Gastrocnemius medialis (tissue), 4 donors: Measurements from ENCODE around the gene EIF4E3. TPM values are rescaled to one million over a fixed set of nuclear protein-coding genes. Genes with fewer than 3 reads are reported as not detected.

Experiments
- ATAC-seq, 2 donors: fragments of 150-250 bp; one replicate each; pipeline ENCODE4 v1.9.1; 2016
- DNase-seq, 2 donors: peaks; one replicate each; pipeline ENCODE4 v3.0.0-alpha.2; 2019
- H3K27ac ChIP-seq, 4 donors: fragments of 200-600 bp; sonication (generic); 1 replicate in 1 of 4; 2 replicates in 3 of 4; pipeline ENCODE4 v1.5.1; 2016 to 2018; ENCODE audit warnings: mild to moderate bottlenecking in 2 of 4, moderate library complexity in 1 of 4
- H3K27me3 ChIP-seq, 3 donors: fragments of 200-600 bp; sonication (generic) in 2 of 3; 1 replicate in 1 of 3; 2 replicates in 2 of 3; pipeline versions ENCODE4 v1.5.1 to v1.6.0; 2016 to 2019; ENCODE audit warnings: mild to moderate bottlenecking in 1 of 3, moderate library complexity in 1 of 3
- H3K36me3 ChIP-seq, 2 donors: fragments of 200-600 bp; sonication (generic) in 1 of 2; one replicate each; pipeline ENCODE4 v1.5.1; 2017 to 2018
- H3K4me1 ChIP-seq, 2 donors: fragments of 200-600 bp; sonication (generic) in 1 of 2; one replicate each; pipeline ENCODE4 v1.5.1; 2016 to 2017; ENCODE audit warnings: mild to moderate bottlenecking in 2 of 2
- H3K4me3 ChIP-seq, 4 donors: fragments of 200-600 bp; sonication (generic) in 3 of 4; 1 replicate in 1 of 4; 2 replicates in 3 of 4; pipeline ENCODE4 v1.5.1; 2016 to 2019; ENCODE audit warnings: mild to moderate bottlenecking in 2 of 4
- H3K9me3 ChIP-seq, 3 donors: fragments of 200-600 bp; sonication (generic) in 2 of 3; 1 replicate in 1 of 3; 2 replicates in 2 of 3; pipeline ENCODE4 v1.5.1; 2016 to 2019
- CTCF ChIP-seq, 5 experiments: fragments of 450-650 bp in 3 of 5; fragments of 200-600 bp in 2 of 5; sonication (generic) in 2 of 5; IDR thresholded peaks in 4 of 5; conservative IDR thresholded peaks in 1 of 5; 1 replicate in 4 of 5; 2 replicates in 1 of 5; pipeline ENCODE4 v1.5.1; 2016 to 2019; ENCODE audit warnings: antibody characterized with exemption in 5 of 5, mild to moderate bottlenecking in 3 of 5, moderate library complexity in 3 of 5
- POLR2A ChIP-seq, 2 donors: fragments of 450-650 bp; IDR thresholded peaks; one replicate each; pipeline ENCODE4 v1.6.1; 2017; ENCODE audit warnings: antibody characterized with exemption in 2 of 2, mild to moderate bottlenecking in 2 of 2, moderate library complexity in 2 of 2
- in situ Hi-C, 4 donors: fragments of 200-750 bp; cut with MboI; loops; one replicate each; pipeline versions ENCODE4 v1.15.0 to v1.8.0; 2017; ENCODE audit warnings: low sequenced_read_pairs in 4 of 4
- intact Hi-C: fragments of 100-400 bp; cut with DNase I; formaldehyde crosslinking; loops from one replicate; pipeline ENCODE4 v1.15.1; 2023; ENCODE audit warnings: low total_unique reads
- total RNA-seq, 4 donors: library from RNA; depleted of rRNA; stranded (reverse); fragments of >200 nt; gene quantifications; one replicate each; pipeline versions ENCODE4 v1.1.0 to v1.2.3, GENCODE V29; 2016

EIF4E3 gene
- total RNA-seq, 4 donors from 2014 or later = 25.0 to 51.0 (median 42.8) TPM

GRCh38 chr3:71662568-71662967 lies 62.6 kb downstream of the EIF4E3 start:
- TF ChIP-seq POLR2A (IDR thresholded peaks at IDR 0.05) (no peak), CTCF (IDR thresholded peaks at IDR 0.05 in 4 of 5, conservative IDR thresholded peaks at IDR 0.05 in 1 of 5) (no peak)
- in situ Hi-C loops = loop anchor here in 3 of 4 donors (25.0 kb wide), 3 partner anchors 1100 to 1600 kb away; no protein-coding TSS in a partner anchor
- ATAC-seq (no peak), DNase-seq (no peak)
- Histone ChIP-seq H3K4me3 (no peak overlapping the region), H3K27me3 (no peaks in the 10 kb centered on the region), H3K36me3 (no peaks in the 10 kb centered on the region), H3K4me1 (peaks cover 7 to 8% of the 10 kb centered on the region in 2 donors), H3K9me3 (no peaks in the 10 kb centered on the region), H3K27ac (no peak overlapping the region)
- intact Hi-C loops = no loop called here

- TF ChIP-seq POLR2A (IDR thresholded peaks at IDR 0.05) (no peak), CTCF (IDR thresholded peaks at IDR 0.05 in 4 of 5, conservative IDR thresholded peaks at IDR 0.05 in 1 of 5) (no peak)
- no peak overlapping the region for H3K27ac ChIP-seq
- ATAC-seq = no peak
- no peaks in the 10 kb centered on the region for H3K36me3 ChIP-seq
- in situ Hi-C loops = loop anchor here in 3 of 4 donors (25.0 kb wide), 3 partner anchors 1100 to 1600 kb away; no protein-coding TSS in a partner anchor
- DNase-seq = no peak
- intact Hi-C loops = no loop called here
- H3K27me3 ChIP-seq = no peaks in the 10 kb centered on the region
- H3K4me1 ChIP-seq = peaks cover 9 to 11% of the 10 kb centered on the region in 2 donors
- H3K4me3 ChIP-seq = no peak overlapping the region
- no peaks in the 10 kb centered on the region for H3K9me3 ChIP-seq
These were observed 63.1 kb downstream of the EIF4E3 start for GRCh38 chr3:71662056-71662455.

GRCh38 chr3:71659864-71660591 lies 65.2 kb downstream of the EIF4E3 start:
- intact Hi-C loops = no loop called here
- no peak for TF ChIP-seq CTCF (IDR thresholded peaks at IDR 0.05 in 4 of 5, conservative IDR thresholded peaks at IDR 0.05 in 1 of 5)
- no peak for TF ChIP-seq POLR2A (IDR thresholded peaks at IDR 0.05)
- H3K36me3 ChIP-seq = no peaks in the 10 kb centered on the region
- no peak overlapping the region for H3K27ac ChIP-seq
- DNase-seq = no peak
- H3K9me3 ChIP-seq = no peaks in the 10 kb centered on the region
- no peaks in the 10 kb centered on the region for H3K27me3 ChIP-seq
- in situ Hi-C loops = loop anchor here in 3 of 4 donors (25.0 kb wide), 3 partner anchors 1098 to 1598 kb away; no protein-coding TSS in a partner anchor
- peaks cover 9 to 11% of the 10 kb centered on the region in 2 donors for H3K4me1 ChIP-seq
- no peak for ATAC-seq
- H3K4me3 ChIP-seq = no peak overlapping the region

GRCh38 chr3:71657831-71658530 lies 67.2 kb downstream of the EIF4E3 start:
- DNase-seq (peak; percentile 35 to 50), ATAC-seq (peak; percentile 51 to 90)
- Histone ChIP-seq H3K4me3 (no peak overlapping the region), H3K27me3 (no peaks in the 10 kb centered on the region), H3K4me1 (peaks cover 9 to 11% of the 10 kb centered on the region in 2 donors), H3K36me3 (no peaks in the 10 kb centered on the region), H3K27ac (peak overlapping the region in 2 of 4 donors; percentile 17 to 36), H3K9me3 (no peaks in the 10 kb centered on the region)
- in situ Hi-C loops (loop anchor here in 3 of 4 donors (25.0 kb wide), 3 partner anchors 1096 to 1596 kb away; no protein-coding TSS in a partner anchor), intact Hi-C loops (no loop called here)
- no peak for TF ChIP-seq POLR2A (IDR thresholded peaks at IDR 0.05)

- intact Hi-C loops (no loop called here), in situ Hi-C loops (loop anchor here in 3 of 4 donors (25.0 kb wide), 3 partner anchors 1093 to 1593 kb away; no protein-coding TSS in a partner anchor)
- Histone ChIP-seq H3K9me3 (no peaks in the 10 kb centered on the region), H3K4me3 (no peak overlapping the region), H3K4me1 (peaks cover 9 to 11% of the 10 kb centered on the region in 2 donors), H3K27ac (no peak overlapping the region), H3K36me3 (no peaks in the 10 kb centered on the region), H3K27me3 (no peaks in the 10 kb centered on the region)
- ATAC-seq = no peak
- no peak for TF ChIP-seq CTCF (IDR thresholded peaks at IDR 0.05 in 4 of 5, conservative IDR thresholded peaks at IDR 0.05 in 1 of 5)
- no peak for TF ChIP-seq POLR2A (IDR thresholded peaks at IDR 0.05)
- no peak for DNase-seq
These were observed 70.1 kb downstream of the EIF4E3 start for GRCh38 chr3:71655061-71655460.
